Sciatic nerve (tissue), 2 donors: Measurements from ENCODE around the gene PHOX2B. TPM values are rescaled to one million over a fixed set of nuclear protein-coding genes. Genes with fewer than 3 reads are reported as not detected.

Experiments used
- ATAC-seq: fragments of 200-7000 bp; cut with Tn5 transposase; one replicate; pipeline ENCODE4 v1.9.1; 2020; ENCODE audit warnings: mild to moderate bottlenecking, moderate library complexity
- DNase-seq: peaks from one replicate; pipeline ENCODE4 v3.0.0-alpha.2; 2020; ENCODE audit warnings: low spot score
- intact Hi-C: fragments of 100-400 bp; cut with DNase I; formaldehyde crosslinking; loops from one replicate; pipeline ENCODE4 v1.14.2; 2022
- total RNA-seq: library from RNA; stranded (reverse); fragmentation: NEBNext Ultra II Directional; extraction: Animal tissue kit (Norgen Biotek cat#: 25700); gene quantifications from one replicate; pipeline ENCODE4 v1.2.1, GENCODE V29; 2021
- donor health status: DM: no; HTN: no; CAD: no.
- donor health status: DM: no; HTN: no; CAD: no.

The PHOX2B gene
- not detected for total RNA-seq

- no peak for DNase-seq
- ATAC-seq: no peak
- intact Hi-C loops: no loop called here
Measured at GRCh38 chr4:41748571-41749475, at the start of gene PHOX2B. Gene PHOX2B (minus strand): TSS chr4:41748725. CDS start chr4:41748610, 115 bp downstream.

- intact Hi-C loops: no loop called here
- ATAC-seq: peak; percentile 63
- DNase-seq: no peak
Measured at GRCh38 chr4:41797260-41797659, 48.7 kb upstream of the PHOX2B start.

- intact Hi-C loops: no loop called here
- ATAC-seq: peak; percentile 62
- DNase-seq: no peak
Measured at GRCh38 chr4:41796545-41797210, 48.2 kb upstream of the PHOX2B start.

- DNase-seq (no peak), ATAC-seq (no peak)
- intact Hi-C loops: no loop called here
Measured at GRCh38 chr4:41795796-41796385, 47.4 kb upstream of the PHOX2B start.

- ATAC-seq: no peak
- intact Hi-C loops: no loop called here
Measured at GRCh38 chr4:41792166-41792565, 43.6 kb upstream of the PHOX2B start.

GRCh38 chr4:41791557-41791956, 43.0 kb upstream of the PHOX2B start:
- DNase-seq: no peak
- ATAC-seq: no peak
- intact Hi-C loops: no loop called here

More at GRCh38 chr4:41792166-41792565, 43.6 kb upstream of the PHOX2B start:
- DNase-seq: no peak

- ATAC-seq (no peak), DNase-seq (no peak)
- intact Hi-C loops: no loop called here
Measured at GRCh38 chr4:41787931-41788330, 39.4 kb upstream of the PHOX2B start.

GRCh38 chr4:41785665-41786064, 37.1 kb upstream of the PHOX2B start:
- no peak for ATAC-seq
- no peak for DNase-seq
- intact Hi-C loops: no loop called here

GRCh38 chr4:41784191-41784979, 35.9 kb upstream of the PHOX2B start:
- no peak for DNase-seq
- no peak for ATAC-seq
- intact Hi-C loops: no loop called here

- DNase-seq (no peak), ATAC-seq (no peak)
- intact Hi-C loops: no loop called here
Measured at GRCh38 chr4:41776466-41776865, 27.9 kb upstream of the PHOX2B start.

- no peak for ATAC-seq
- no peak for DNase-seq
- intact Hi-C loops: no loop called here
Measured at GRCh38 chr4:41763729-41764128, 15.2 kb upstream of the PHOX2B start.

- DNase-seq (no peak), ATAC-seq (no peak)
- intact Hi-C loops: no loop called here
Measured at GRCh38 chr4:41758884-41759283, 10.4 kb upstream of the PHOX2B start.

GRCh38 chr4:41757521-41758156, 9.1 kb upstream of the PHOX2B start:
- no peak for DNase-seq
- intact Hi-C loops: no loop called here
- no peak for ATAC-seq

- intact Hi-C loops: no loop called here
- ATAC-seq: no peak
- DNase-seq: no peak
Measured at GRCh38 chr4:41753942-41754341, 5.4 kb upstream of the PHOX2B start.

- ATAC-seq (no peak), DNase-seq (no peak)
Measured at GRCh38 chr4:41752081-41752836, 3.7 kb upstream of the PHOX2B start.

GRCh38 chr4:41751449-41752061, 3.0 kb upstream of the PHOX2B start:
- ATAC-seq: no peak
- intact Hi-C loops: no loop called here
- DNase-seq: no peak

More at GRCh38 chr4:41752081-41752836, 3.7 kb upstream of the PHOX2B start:
- intact Hi-C loops: no loop called here

GRCh38 chr4:41750626-41751448, 2.3 kb upstream of the PHOX2B start:
- intact Hi-C loops: no loop called here
- no peak for DNase-seq
- ATAC-seq: no peak
